Osteoblast (primary cell): ENCODE data around the gene RGPD6. TPM values are rescaled to one million over a fixed set of nuclear protein-coding genes. Genes with fewer than 3 reads are reported as not detected.
"Not testable (repeated sequence)": the region's sequence is repeated elsewhere in the genome, so short reads cannot be mapped to it uniquely, and the experiment has no call there.

Experiments used
- DNase-seq: peaks from one replicate; pipeline ENCODE4 v3.0.0; 2011; ENCODE audit warnings: low spot score, mixed read lengths; ENCODE audit not compliant: insufficient read length; ENCODE audit errors: missing footprints
- H2AFZ ChIP-seq: 2 replicates; pipeline ENCODE4 v1.6.0; 2011; ENCODE audit warnings: mild to moderate bottlenecking, low read length
- H3K27ac ChIP-seq: 2 replicates; pipeline ENCODE4 v1.5.1; 2011; ENCODE audit warnings: mild to moderate bottlenecking, low read depth, low read length, moderate library complexity
- H3K27me3 ChIP-seq: 2 replicates; pipeline ENCODE4 v1.6.0; 2012; ENCODE audit warnings: mild to moderate bottlenecking, control low read depth, inconsistent platforms, low read length, moderate library complexity; ENCODE audit not compliant: insufficient read depth
- H3K36me3 ChIP-seq: 2 replicates; pipeline ENCODE4 v1.5.1; 2011; ENCODE audit warnings: mild to moderate bottlenecking, low read length, control low read depth, moderate library complexity; ENCODE audit not compliant: insufficient read depth
- H3K4me1 ChIP-seq: 2 replicates; pipeline ENCODE4 v1.5.1; 2011; ENCODE audit warnings: mild to moderate bottlenecking, low read length, control low read depth, moderate library complexity; ENCODE audit not compliant: insufficient read depth
- H3K4me2 ChIP-seq: 2 replicates; pipeline ENCODE4 v1.6.0; 2011; ENCODE audit warnings: mild to moderate bottlenecking, low read length; ENCODE audit not compliant: insufficient read depth
- H3K4me3 ChIP-seq: fragments of 200-600 bp; sonication (generic); 3 replicates; pipeline ENCODE4 v1.5.1; 2012; ENCODE audit warnings: mild to moderate bottlenecking, low read length, inconsistent platforms; ENCODE audit not compliant: insufficient read depth
- H3K79me2 ChIP-seq: 2 replicates; pipeline ENCODE4 v1.6.0; 2012; ENCODE audit warnings: mild to moderate bottlenecking, low read length, control low read depth, inconsistent platforms; ENCODE audit not compliant: insufficient read depth
- H3K9me3 ChIP-seq: 2 replicates; pipeline ENCODE4 v1.5.1; 2011; ENCODE audit warnings: low read depth, low read length, control low read depth
- H4K20me1 ChIP-seq: 2 replicates; pipeline ENCODE4 v1.6.0; 2012; ENCODE audit warnings: mild to moderate bottlenecking, low read length, control low read depth; ENCODE audit not compliant: insufficient read depth
- small RNA-seq: library from RNA; depleted of rRNA; stranded (forward); fragments of <200 nt; gene quantifications from one replicate; pipeline ENCODE3, GENCODE V24; 2012
- total RNA-seq: library from RNA; depleted of rRNA; stranded (reverse); fragments of >200 nt; gene quantifications from 2 replicates; pipeline ENCODE4 v1.2.3, GENCODE V29; 2012

Gene RGPD6
- total RNA-seq, 1 donor, result 62.2 TPM

- not testable (repeated sequence) for H3K4me2 ChIP-seq, H3K27me3 ChIP-seq, DNase-seq, H2AFZ ChIP-seq, H3K4me1 ChIP-seq, H3K79me2 ChIP-seq, H3K27ac ChIP-seq, H4K20me1 ChIP-seq, H3K9me3 ChIP-seq, H3K36me3 ChIP-seq, H3K4me3 ChIP-seq
These were observed 104.6 kb downstream of the RGPD6 start, which contains the start of gene LIMS4 for GRCh38 chr2:110472171-110473058. LIMS4 (minus strand) TSS chr2:110472816; CDS start chr2:110472778, 38 bp downstream.

DNA sequence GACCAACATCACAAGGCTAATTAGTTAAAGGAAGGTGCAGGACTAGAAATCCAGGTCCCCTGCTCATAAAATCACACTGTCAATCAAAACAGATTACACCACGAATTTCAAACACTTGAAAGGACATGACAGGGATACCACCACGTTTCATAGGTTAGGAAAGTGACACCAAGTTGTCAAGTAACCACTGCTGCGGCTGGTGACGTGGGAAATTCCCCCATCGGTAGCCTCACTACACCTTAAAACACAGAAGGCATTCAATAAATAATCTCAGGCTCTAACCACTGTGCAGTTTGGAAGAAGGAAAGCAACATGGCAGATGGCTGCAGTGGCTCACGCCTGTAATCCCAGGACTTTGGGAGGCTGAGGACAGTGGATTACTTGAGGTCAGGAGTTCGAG lies 108.1 kb downstream of the RGPD6 start:
- not testable (repeated sequence) for H3K4me3 ChIP-seq, H3K4me1 ChIP-seq, H3K36me3 ChIP-seq, DNase-seq, H3K27me3 ChIP-seq, H3K4me2 ChIP-seq, H3K27ac ChIP-seq, H4K20me1 ChIP-seq, H2AFZ ChIP-seq, H3K9me3 ChIP-seq, H3K79me2 ChIP-seq

DNA sequence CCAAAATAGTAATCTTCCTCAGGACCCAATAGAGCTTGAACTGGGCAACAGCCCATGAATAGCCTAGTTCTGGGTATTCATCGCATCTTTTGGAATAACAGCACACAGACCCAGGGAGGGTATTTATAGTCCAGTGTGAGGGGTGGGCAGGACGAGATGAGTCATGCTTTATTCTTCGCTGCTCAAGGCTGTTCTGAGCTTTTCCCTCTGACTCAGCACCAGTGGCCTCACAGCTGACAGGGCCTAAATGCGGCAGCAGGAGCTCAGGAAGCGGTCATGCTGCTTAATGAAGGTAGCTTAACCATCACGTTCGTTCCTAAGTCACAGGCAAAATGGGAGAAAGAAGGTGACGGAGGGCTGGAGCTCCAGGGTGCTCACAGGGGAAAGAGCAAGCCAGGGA lies 111.7 kb downstream of the RGPD6 start:
- H3K4me2 ChIP-seq, H3K27ac ChIP-seq, DNase-seq: not testable (repeated sequence)

More for the DNA sequence above, 111.7 kb downstream of the RGPD6 start:
- not testable (repeated sequence) for H3K4me1 ChIP-seq, H3K9me3 ChIP-seq, H2AFZ ChIP-seq, H3K4me3 ChIP-seq, H3K36me3 ChIP-seq, H4K20me1 ChIP-seq, H3K27me3 ChIP-seq, H3K79me2 ChIP-seq

Small RNAs within 50 kb of the gene (small RNA-seq; reads per million reads assigned to genes)
- gene AC108938.1, result not detected

Other genes with a start within 250 kb of the RGPD6 start
- 6.9 and 15.9 TPM in 2 replicates for gene LIMS4, start 104.4 kb downstream of the RGPD6 start, total RNA-seq
- gene BUB1, start 100.8 kb upstream of the RGPD6 start, total RNA-seq, result 4.7 and 7.1 TPM in 2 replicates
- not detected in 2 replicates for gene ACOXL, start 155.4 kb upstream of the RGPD6 start, total RNA-seq